Right forelimb (tissue), 1 donor: ENCODE results near the gene DOCK9.

Experiments
- DNase-seq: peaks from one replicate; pipeline ENCODE4 v3.0.0-alpha.2; 2018

DOCK9 gene

GRCh38 chr13:98945863-98946605, 31.8 kb downstream of the DOCK9 start:
- DNase-seq: no peak

- no peak for DNase-seq
These were observed 33.5 kb downstream of the DOCK9 start for GRCh38 chr13:98944336-98944735.

DNA sequence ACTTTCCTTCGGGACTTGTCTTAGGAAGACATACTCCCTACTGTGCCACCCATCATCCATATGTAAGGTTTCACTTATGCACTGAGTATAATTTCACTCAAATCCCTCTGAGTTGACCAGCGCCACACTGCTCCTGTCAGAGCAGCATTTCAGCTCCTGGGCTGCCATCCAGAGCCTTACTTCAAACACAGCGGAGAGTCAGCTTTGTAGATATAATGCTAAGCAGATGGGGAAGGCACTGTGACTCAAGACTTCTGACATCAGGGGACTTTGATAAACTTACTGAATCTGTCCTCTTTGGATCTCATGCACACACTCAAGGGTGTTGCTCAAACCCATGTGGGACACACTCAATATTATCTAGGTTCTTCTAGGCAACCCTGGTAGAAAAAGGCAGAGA, 34.9 kb downstream of the DOCK9 start:
- DNase-seq: no peak

GRCh38 chr13:98942485-98942884, 35.4 kb downstream of the DOCK9 start:
- DNase-seq: no peak

DNA sequence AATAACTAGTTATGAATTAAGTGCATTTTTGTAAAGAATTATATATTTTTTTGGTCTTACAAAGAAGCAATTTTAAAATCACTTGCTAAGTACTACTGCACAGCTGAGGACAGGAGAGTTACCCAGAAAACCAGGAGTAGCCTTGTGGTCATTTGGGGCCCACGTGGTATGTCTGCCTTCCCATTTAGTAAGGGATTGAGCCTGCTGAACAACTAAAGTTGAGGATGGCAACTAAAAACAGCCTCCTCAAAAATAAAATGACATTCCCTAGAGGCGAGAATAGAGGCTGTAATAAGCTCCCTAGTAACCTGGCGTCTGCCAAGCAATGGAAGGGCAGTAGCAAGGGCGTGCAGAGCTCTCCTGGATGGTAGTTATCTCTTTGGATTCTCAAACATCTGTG, 36.3 kb downstream of the DOCK9 start:
- no peak for DNase-seq

- no peak for DNase-seq
These were observed 36.7 kb downstream of the DOCK9 start for GRCh38 chr13:98941126-98941525.

GRCh38 chr13:98940325-98941001, 37.4 kb downstream of the DOCK9 start:
- DNase-seq: no peak

- DNase-seq: peak; percentile 67
These were observed 38.1 kb downstream of the DOCK9 start for GRCh38 chr13:98939660-98940191.

DNA sequence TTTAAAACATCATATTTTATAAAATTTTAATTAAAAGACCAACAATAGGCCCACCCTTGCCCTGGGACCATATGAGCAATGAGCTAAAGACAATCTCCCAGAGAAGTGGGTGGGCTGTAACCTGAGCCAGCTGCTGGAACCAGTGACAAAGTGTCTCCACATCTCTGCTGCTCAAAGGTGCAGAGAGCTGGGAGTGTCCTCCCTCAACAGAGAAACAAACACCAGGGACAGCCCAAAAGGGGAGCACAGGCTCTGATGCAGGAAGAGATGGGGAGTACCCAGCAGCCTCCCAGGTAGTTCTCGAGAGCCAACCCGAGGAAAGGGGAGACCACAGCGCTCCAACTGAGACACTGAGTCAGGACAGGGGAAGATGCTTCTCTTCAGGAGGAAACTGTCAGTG, 39.1 kb downstream of the DOCK9 start:
- no peak for DNase-seq

DNA sequence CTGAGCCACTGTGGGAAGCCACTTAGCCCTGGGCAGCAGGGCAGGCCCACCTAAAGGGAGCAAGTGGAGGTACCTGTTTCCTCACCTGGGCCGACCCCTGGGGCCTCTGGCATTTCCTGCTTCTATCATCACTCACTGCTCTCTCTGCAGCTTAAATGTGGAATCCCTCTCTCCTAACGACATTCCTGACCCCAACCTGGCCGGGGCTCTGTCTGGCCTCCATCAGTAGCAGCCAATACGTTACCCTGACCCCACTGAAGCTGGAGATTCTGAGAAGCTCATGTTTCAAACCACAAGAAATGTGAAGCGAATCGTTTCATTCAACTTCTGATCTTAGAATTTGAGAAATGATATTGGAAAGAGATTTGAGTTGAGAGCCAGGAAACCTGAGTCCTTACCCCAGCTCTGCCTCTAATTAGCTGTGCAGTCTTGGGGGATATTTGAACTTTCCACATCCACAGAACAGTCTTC, 39.9 kb downstream of the DOCK9 start:
- no peak for DNase-seq

GRCh38 chr13:98934243-98934642, 43.6 kb downstream of the DOCK9 start:
- DNase-seq: no peak

GRCh38 chr13:98930151-98930591, 47.7 kb downstream of the DOCK9 start:
- peak; percentile 79 for DNase-seq

DNA sequence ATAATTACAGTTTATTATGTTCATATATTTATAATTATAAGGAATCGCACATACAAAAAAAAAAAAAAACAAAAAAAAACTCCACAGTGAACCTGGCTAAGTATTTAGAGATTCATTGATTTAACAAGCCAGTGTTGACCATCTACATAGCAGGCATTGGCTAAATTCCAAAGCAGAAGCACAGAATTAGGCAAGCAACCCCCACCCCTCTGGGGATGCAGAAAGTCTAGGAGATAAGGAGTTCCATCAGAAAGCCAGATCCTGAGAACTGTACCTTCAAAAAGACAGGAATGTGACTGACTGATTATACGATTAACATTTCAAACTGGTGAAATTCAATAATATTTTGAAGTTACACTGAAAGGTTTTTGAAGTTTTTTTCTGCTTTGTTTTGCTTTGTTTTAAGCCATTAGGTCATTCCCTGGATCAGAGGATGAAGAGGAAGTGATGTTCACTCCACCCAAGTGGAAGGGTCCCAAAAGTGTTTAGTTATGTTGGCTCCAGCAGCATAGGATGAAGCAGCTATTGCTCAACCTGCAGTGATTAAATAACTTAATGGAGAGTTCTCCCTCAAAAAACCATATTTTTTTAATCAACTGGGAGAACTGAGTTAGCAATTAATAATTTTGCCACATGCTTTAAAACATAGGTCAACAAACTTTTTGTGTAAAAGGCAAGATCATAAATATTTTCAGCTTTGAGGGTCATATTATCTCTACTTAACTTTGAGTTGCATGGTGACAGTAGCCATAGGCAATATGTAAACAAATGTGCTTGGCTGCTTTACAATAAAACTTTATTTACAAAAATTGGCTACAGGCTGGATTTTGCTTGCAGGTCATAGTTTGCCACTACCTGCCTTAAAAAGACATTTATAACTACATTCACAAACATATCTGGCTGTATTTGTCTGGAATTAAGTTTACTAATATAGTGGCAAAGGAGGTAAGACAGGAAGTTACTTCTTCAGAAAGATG, 49.6 kb downstream of the DOCK9 start:
- no peak for DNase-seq

GRCh38 chr13:98925949-98926348, 51.9 kb downstream of the DOCK9 start:
- DNase-seq: no peak

DNA sequence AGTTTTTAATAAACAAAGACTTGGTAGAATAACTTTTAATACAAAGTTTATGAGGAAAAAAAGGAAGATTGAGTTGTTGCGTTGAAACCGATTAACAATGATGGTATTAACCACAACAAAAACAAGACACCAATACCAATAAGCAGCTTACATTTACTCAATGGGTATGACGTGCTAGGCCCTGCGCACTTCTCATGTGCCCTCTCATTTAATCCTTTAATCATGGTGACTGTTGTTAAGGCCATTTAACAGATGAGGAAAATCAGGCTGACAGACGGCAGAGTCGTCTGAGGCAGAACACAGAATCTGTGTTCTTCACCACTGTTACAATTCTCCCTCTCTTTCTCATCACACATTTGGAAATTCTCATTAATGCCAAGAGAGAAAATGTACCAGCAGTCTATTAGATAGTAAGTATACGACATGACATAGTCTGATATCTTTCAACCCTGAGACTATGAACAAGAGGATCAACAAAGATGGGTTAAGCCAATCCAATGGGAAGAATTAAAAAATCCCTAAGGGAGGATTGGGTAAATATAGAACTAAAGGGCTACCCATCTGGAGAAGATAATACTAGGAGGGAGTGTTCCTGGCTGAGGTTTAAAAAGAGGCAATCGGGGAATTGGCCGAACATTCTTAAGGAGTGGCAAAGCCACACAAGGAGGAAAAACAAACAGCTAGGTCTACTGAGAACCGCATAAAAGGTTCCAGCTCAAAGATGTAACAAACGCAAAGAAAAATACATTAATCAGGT, 54.0 kb downstream of the DOCK9 start:
- no peak for DNase-seq

DNA sequence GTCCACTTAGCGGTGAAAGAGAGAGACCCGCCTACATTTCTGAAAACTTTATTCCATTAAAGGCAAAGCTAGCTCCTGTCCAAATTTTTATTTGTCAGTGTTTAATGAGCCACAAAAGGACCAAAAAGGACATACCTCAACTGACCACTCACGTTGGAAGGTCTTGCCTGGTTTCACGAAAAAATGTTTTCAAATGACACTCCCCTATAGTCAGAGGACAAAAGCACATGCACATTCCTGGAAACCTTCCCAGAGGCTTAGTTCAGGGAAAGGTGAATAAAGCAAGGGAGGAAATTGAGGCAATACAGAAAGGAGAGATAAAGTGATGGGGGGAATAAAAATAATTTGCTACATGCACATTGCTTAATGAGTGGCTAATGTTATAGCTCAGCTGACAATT, 55.6 kb downstream of the DOCK9 start:
- DNase-seq: no peak

DNA sequence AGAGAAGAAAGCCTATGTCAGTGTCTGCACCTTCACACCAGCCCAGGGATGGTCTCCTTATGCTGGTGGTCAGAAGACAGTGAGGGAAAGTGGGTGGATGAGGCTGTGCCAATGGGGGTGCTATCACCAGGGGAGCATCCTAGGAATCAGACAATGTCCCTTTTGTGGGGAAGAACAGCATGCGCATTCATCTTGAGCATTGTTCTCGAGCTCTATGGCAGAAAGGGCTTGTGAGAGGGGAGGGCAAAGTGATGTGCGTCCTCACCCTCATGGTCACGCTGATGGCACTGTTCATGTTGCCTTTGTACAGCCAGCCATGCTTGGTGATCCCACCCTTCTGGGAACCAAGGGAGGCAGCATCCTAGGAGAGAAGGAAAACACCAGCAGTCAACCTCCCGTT, 56.1 kb downstream of the DOCK9 start:
- DNase-seq: no peak

DNA sequence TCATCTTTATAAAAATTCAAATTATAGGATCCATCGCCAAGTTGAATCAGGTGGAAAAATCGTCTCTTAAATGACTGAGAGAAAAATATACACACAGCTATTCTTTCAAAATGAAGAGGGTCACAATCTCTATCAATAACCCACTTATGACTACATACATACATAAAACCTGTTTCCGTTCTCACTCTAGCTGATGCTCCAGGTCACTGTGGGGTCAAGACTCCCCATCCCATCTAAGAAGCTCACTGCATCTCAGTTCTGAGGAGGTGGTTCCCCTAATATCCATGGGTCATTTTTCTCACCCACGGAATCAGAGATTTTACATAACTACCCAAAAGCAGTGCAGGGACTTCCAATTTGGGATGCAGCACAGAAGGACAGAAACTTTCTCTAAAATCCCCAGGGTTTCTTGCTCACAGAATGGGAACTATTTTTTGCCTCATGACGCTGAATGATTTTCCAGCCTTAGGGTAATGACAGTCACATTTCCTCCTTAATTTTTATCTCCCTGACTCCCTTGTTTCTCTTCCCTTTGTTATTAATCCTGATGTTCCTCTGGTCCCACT, 56.8 kb downstream of the DOCK9 start:
- no peak for DNase-seq

- DNase-seq: no peak
These were observed 58.3 kb downstream of the DOCK9 start for GRCh38 chr13:98919566-98919965.

DNA sequence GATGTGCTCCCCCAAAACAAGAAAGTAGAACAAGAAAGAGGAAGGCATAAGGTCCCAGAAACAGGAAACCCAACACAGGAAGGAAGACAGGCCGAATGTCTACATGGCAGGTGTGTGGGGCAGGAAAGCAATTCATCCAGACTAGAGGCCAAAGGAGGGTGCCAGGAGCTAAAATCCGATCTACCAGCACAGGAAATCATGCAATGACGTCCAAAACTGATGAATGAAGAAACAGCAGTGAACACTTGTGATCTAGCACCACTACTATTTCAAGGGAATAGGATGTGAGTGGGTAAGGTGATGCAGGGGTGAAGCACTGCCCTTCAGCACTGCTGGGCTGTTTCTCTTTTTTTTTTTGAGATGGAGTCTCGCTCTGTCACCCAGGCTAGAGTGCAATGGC, 59.1 kb downstream of the DOCK9 start:
- no peak for DNase-seq

- DNase-seq: no peak
These were observed 60.7 kb downstream of the DOCK9 start for GRCh38 chr13:98917116-98917515.

DNA sequence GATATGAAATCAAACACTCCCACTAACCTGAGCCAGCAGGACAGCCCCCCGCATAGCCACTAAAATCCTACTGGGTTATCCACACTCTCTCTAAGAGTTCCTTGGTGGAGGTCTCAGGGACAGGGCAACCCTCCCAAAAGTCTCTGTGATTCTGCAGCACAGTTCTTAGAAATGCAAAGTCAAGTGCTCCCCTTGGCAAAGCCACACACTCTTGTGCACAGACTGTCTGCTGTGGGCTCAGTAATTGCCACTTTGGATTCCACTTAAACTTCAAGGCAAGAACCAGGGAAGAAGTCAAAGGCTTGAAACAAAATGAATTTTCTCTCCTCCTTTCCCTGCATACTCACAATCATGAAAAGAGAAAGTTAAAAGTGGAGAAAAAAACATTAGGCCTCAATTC, 61.5 kb downstream of the DOCK9 start:
- no peak for DNase-seq
